ENCODE results near the gene C2CD5. TPM values are rescaled to one million over a fixed set of nuclear protein-coding genes. Genes with fewer than 3 reads are reported as not detected.

Gene C2CD5
- total RNA-seq, 1 experiment from 2014 or later = 27.1 TPM

DNA sequence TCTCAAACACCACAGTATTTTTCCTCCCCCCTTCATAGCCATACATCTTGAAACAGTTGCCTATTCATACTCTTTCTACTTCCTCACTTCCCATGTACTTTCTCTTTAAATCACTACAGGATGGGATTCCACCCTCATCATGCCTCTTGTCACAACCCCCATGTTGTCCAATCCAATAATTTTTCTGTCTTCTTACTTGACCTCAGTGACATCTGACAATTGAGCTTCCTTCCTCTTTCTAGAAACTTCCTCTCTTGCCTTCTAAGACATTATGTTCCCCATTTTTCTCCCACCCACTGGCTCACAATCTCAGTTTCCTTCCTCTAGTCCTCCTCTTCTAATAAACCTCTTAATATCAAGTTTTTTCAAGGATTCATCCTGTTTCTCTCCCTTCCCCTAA is 5.3 kb downstream of the C2CD5 start:
- Histone ChIP-seq H3K9me3 (ENCODE audit: low read depth, low read length, poor library complexity, severe bottlenecking) (no peaks in the 10 kb centered on the region), H3K4me1 (ENCODE audit: insufficient read depth, low read length, poor library complexity, severe bottlenecking) (peaks cover 14% of the 10 kb centered on the region), H3K27ac (ENCODE audit: low read depth, low read length, poor library complexity, severe bottlenecking) (no peak overlapping the region), H3K27me3 (replicated peaks; ENCODE audit: insufficient read depth, low read depth, low read length, poor library complexity) (no peaks in the 10 kb centered on the region), H3K36me3 (ENCODE audit: insufficient read depth, low read length, poor library complexity, severe bottlenecking) (no peaks in the 10 kb centered on the region), H3K4me3 (ENCODE audit: low read depth, low read length, poor library complexity, severe bottlenecking) (no peak overlapping the region)
- TF ChIP-seq, protein P1, sequence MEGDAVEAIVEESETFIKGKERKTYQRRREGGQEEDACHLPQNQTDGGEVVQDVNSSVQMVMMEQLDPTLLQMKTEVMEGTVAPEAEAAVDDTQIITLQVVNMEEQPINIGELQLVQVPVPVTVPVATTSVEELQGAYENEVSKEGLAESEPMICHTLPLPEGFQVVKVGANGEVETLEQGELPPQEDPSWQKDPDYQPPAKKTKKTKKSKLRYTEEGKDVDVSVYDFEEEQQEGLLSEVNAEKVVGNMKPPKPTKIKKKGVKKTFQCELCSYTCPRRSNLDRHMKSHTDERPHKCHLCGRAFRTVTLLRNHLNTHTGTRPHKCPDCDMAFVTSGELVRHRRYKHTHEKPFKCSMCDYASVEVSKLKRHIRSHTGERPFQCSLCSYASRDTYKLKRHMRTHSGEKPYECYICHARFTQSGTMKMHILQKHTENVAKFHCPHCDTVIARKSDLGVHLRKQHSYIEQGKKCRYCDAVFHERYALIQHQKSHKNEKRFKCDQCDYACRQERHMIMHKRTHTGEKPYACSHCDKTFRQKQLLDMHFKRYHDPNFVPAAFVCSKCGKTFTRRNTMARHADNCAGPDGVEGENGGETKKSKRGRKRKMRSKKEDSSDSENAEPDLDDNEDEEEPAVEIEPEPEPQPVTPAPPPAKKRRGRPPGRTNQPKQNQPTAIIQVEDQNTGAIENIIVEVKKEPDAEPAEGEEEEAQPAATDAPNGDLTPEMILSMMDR (conservative IDR thresholded peaks at IDR 0.05; ENCODE audit: low read depth, low read length) = no peak
- no peak for TF ChIP-seq EZH2 (IDR thresholded peaks at IDR 0.05; ENCODE audit: borderline replicate concordance, low read depth, low read length, poor library complexity, severe bottlenecking)
- no TSS peak for BruUV-seq (replicated peaks)
- ChIA-PET CTCF (no interaction called here), POLR2A (ENCODE audit: low non-redundant PET) (no interaction called here)
- intact Hi-C loops (cut with micrococcal nuclease; ENCODE audit: unreplicated experiment) = no loop called here
- DNase-seq (ENCODE audit: low spot score) = no peak

DNA sequence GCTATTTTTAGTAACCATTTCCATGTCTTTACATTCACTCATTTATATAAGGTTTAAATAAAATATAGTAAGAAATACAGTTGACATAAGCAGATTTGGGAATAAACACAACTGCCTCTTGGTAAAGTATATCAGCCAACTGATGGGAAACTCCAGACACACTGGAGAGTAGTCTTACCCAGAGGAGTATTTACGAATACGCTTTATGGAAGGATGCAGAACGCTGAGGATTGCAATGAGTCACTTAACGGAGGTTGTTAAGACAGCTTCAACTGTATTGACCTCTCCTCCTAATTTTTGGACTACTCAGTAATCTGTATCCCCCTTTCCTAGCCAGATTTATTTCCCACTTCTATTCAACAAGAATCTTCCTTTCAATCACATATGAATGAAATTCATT is 6.0 kb downstream of the C2CD5 start:
- TF ChIP-seq, protein P1 (conservative IDR thresholded peaks at IDR 0.05; ENCODE audit: low read depth, low read length) = no peak
- TF ChIP-seq EZH2 (IDR thresholded peaks at IDR 0.05; ENCODE audit: borderline replicate concordance, low read depth, low read length, poor library complexity, severe bottlenecking) = no peak
- DNase-seq (ENCODE audit: low spot score) = no peak
- Histone ChIP-seq H3K27ac (ENCODE audit: low read depth, low read length, poor library complexity, severe bottlenecking) (no peak overlapping the region), H3K27me3 (replicated peaks; ENCODE audit: insufficient read depth, low read depth, low read length, poor library complexity) (no peaks in the 10 kb centered on the region), H3K4me1 (ENCODE audit: insufficient read depth, low read length, poor library complexity, severe bottlenecking) (peaks cover 12% of the 10 kb centered on the region), H3K4me3 (ENCODE audit: low read depth, low read length, poor library complexity, severe bottlenecking) (no peak overlapping the region), H3K36me3 (ENCODE audit: insufficient read depth, low read length, poor library complexity, severe bottlenecking) (no peaks in the 10 kb centered on the region), H3K9me3 (ENCODE audit: low read depth, low read length, poor library complexity, severe bottlenecking) (no peaks in the 10 kb centered on the region)
- POLR2A ChIA-PET (ENCODE audit: low non-redundant PET) = no interaction called here
- intact Hi-C loops (cut with micrococcal nuclease; ENCODE audit: unreplicated experiment) = no loop called here
- CTCF ChIA-PET = no interaction called here
- no TSS peak for BruUV-seq (replicated peaks)

DNA sequence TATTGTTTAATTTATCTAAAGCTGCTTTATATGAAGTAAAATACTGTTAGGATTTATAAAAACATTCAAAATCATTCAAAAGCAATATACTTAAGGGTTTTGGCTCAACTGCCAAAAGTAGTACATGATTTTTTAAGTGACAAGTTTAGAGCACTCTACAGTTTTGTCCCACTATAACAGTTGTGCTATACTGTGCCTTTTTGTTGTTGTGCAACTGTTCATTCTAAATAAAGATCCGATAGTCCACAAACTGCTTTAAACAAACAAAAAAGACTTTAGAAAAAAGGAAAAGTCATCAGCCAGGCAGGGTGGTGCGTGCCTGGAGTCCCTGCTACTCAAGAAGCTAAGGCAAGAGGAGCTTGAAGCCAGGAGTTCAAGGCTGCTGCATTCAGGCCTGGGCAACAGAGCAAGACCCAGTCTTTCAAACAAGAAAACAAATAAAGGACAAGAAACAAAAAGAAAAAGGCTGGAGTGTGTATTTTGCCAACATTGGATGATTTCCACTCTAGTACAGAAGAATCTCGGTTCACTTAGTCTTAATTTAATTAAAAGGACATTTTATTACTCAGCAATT is 7.3 kb downstream of the C2CD5 start:
- Histone ChIP-seq H3K27me3 (replicated peaks; ENCODE audit: insufficient read depth, low read depth, low read length, poor library complexity) (no peaks in the 10 kb centered on the region), H3K27ac (ENCODE audit: low read depth, low read length, poor library complexity, severe bottlenecking) (no peak overlapping the region), H3K4me3 (ENCODE audit: low read depth, low read length, poor library complexity, severe bottlenecking) (no peak overlapping the region), H3K4me1 (ENCODE audit: insufficient read depth, low read length, poor library complexity, severe bottlenecking) (peaks cover 6% of the 10 kb centered on the region), H3K9me3 (ENCODE audit: low read depth, low read length, poor library complexity, severe bottlenecking) (no peaks in the 10 kb centered on the region), H3K36me3 (ENCODE audit: insufficient read depth, low read length, poor library complexity, severe bottlenecking) (peaks cover 9% of the 10 kb centered on the region)
- ChIA-PET POLR2A (ENCODE audit: low non-redundant PET) (no interaction called here), CTCF (no interaction called here)
- no TSS peak for BruUV-seq (replicated peaks)
- intact Hi-C loops (cut with micrococcal nuclease; ENCODE audit: unreplicated experiment) = no loop called here
- no peak for DNase-seq (ENCODE audit: low spot score)
- TF ChIP-seq EZH2 (IDR thresholded peaks at IDR 0.05; ENCODE audit: borderline replicate concordance, low read depth, low read length, poor library complexity, severe bottlenecking) = no peak
- TF ChIP-seq, protein P1 (conservative IDR thresholded peaks at IDR 0.05; ENCODE audit: low read depth, low read length) = no peak
